Activated T-cell treated with anti-CD3 and anti-CD28 coated beads, Interleukin-2, amount 50 U/mL, for 72 hours (primary cell): ENCODE measurements around the gene STAT6. TPM values are rescaled to one million over a fixed set of nuclear protein-coding genes. Genes with fewer than 3 reads are reported as not detected.

Experiments
- ATAC-seq, 2 donors: fragments of 150-1000 bp; cut with Tn5 transposase; replicated peaks in 1 of 2; 2 replicates each; pipeline ENCODE4 v1.10.0; 2021; ENCODE audit warnings: moderate library complexity in 2 of 2, mild to moderate bottlenecking in 1 of 2
- DNase-seq, 2 donors: peaks; one replicate each; pipeline ENCODE4 v3.0.0; 2021 to 2022; ENCODE audit warnings: mixed read lengths in 1 of 2
- H3K27ac Mint-ChIP-seq: one replicate; pipeline ENCODE4 v1.8.0; 2022; ENCODE audit warnings: mild to moderate bottlenecking, moderate library complexity, mixed read lengths
- H3K27me3 Mint-ChIP-seq: one replicate; pipeline ENCODE4 v1.8.0; 2022; ENCODE audit warnings: low read depth, mixed read lengths
- H3K36me3 Mint-ChIP-seq, 2 donors: one replicate each; pipeline ENCODE4 v1.8.0; 2022; ENCODE audit warnings: mixed read lengths in 2 of 2, mild to moderate bottlenecking in 1 of 2; ENCODE audit not compliant: insufficient read depth in 2 of 2
- H3K4me1 Mint-ChIP-seq: one replicate; pipeline ENCODE4 v1.8.0; 2022; ENCODE audit warnings: low read depth, mixed read lengths
- H3K4me3 Mint-ChIP-seq, 2 donors: one replicate each; pipeline ENCODE4 v1.8.0; 2022; ENCODE audit warnings: mild to moderate bottlenecking in 2 of 2, mixed read lengths in 2 of 2, moderate library complexity in 2 of 2
- H3K9me3 Mint-ChIP-seq, 2 donors: one replicate each; pipeline ENCODE4 v1.8.0; 2022; ENCODE audit warnings: mixed read lengths in 2 of 2
- total RNA-seq, 2 donors: library from RNA; stranded (reverse); gene quantifications; one replicate each; pipeline ENCODE4 v1.2.3, GENCODE V29; 2022

The STAT6 gene, protein sequence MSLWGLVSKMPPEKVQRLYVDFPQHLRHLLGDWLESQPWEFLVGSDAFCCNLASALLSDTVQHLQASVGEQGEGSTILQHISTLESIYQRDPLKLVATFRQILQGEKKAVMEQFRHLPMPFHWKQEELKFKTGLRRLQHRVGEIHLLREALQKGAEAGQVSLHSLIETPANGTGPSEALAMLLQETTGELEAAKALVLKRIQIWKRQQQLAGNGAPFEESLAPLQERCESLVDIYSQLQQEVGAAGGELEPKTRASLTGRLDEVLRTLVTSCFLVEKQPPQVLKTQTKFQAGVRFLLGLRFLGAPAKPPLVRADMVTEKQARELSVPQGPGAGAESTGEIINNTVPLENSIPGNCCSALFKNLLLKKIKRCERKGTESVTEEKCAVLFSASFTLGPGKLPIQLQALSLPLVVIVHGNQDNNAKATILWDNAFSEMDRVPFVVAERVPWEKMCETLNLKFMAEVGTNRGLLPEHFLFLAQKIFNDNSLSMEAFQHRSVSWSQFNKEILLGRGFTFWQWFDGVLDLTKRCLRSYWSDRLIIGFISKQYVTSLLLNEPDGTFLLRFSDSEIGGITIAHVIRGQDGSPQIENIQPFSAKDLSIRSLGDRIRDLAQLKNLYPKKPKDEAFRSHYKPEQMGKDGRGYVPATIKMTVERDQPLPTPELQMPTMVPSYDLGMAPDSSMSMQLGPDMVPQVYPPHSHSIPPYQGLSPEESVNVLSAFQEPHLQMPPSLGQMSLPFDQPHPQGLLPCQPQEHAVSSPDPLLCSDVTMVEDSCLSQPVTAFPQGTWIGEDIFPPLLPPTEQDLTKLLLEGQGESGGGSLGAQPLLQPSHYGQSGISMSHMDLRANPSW
- 100 to 1,000 TPM; 178 to 191 TPM for total RNA-seq

DNA sequence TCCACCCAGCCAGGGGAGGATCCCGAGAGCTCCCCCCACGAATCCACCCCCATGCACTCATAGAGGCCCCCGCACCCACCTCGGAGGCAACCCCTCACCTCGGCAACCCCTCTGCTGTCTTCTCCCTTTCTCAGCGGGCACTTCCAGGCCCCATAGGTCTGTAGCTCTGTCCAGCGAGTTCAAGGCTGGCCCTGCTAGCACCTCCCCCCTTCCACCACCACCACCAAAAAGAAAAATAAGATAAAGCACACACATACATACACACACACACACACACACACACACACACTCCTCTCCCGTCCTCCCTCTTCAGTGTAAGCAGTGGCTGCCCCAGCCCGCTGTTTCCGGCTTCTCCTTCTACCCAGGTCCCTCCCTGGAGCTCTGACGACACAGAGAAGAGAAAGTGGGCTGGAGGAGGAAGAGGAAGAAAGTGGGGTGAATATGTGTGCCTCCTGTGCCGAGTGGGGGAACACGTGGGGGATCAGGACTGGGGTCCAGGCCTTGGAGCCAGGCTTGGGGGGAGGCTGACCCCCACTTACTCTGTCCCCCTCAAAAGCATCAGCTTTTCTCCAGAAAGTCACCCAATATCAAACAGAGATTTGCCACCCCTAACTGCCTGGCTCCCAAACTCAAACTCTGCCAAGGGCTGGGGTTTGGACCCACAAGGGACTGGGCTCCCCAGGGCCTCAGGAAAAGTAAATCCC, at the start of gene STAT6:
STAT6 (minus strand) TSS at position 332 of the 704 bp plus-strand sequence. CDS start 3,084 bp downstream, outside the sequence.
- H3K27ac Mint-ChIP-seq = peak within 1 kb of the TSS; percentile 76
- H3K4me3 Mint-ChIP-seq = peak within 1 kb of the TSS; percentile 82 to 95
- no peaks in the 10 kb centered on the region for H3K9me3 Mint-ChIP-seq
- peaks cover 13 to 22% of the 10 kb centered on the region in 2 donors for H3K36me3 Mint-ChIP-seq
- peaks cover 56% of the 10 kb centered on the region for H3K4me1 Mint-ChIP-seq
- DNase-seq (peak; percentile 83), ATAC-seq (peak; percentile 70 to 76)
- H3K27me3 Mint-ChIP-seq = no peaks in the 10 kb centered on the region

DNA sequence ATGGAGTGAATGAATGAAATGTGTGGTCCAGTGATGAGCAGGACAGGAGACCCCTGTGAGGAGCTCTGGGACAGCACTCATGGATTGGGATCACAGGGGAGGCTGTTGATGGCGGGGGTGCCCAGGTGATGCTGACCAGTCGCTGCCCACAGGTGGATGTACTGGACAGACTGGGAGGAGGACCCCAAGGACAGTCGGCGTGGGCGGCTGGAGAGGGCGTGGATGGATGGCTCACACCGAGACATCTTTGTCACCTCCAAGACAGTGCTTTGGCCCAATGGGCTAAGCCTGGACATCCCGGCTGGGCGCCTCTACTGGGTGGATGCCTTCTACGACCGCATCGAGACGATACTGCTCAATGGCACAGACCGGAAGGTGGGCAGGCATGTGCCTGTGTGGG, 49.6 kb upstream of the STAT6 start:
- ATAC-seq = no peak
- Mint-ChIP-seq H3K9me3 (no peaks in the 10 kb centered on the region), H3K4me3 (no peak overlapping the region), H3K36me3 (no peaks in the 10 kb centered on the region), H3K27me3 (no peaks in the 10 kb centered on the region), H3K27ac (no peak overlapping the region), H3K4me1 (no peaks in the 10 kb centered on the region)
- no peak for DNase-seq

DNA sequence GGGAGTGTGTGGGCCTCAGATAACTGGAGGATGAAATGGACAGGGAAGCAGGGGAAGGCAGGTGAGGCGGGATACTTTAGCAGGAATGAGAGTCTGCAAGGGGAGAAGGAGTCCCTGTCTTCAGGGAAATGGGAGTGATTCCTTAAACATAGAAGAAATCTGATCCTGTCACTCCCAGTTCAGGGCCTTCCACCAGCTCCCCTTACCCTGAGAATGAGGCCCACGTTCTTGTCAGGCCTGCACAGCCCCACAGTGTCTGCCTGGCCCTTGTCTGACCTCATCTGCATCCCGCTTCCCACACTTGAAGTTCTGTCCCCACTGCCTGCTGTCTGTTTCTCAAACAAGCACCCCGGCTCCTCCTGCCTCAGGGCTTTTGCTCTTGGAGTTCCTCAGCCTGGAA, 48.9 kb upstream of the STAT6 start:
- no peaks in the 10 kb centered on the region for H3K9me3 Mint-ChIP-seq
- no peak for ATAC-seq
- DNase-seq = no peak
- no peaks in the 10 kb centered on the region for H3K27me3 Mint-ChIP-seq
- H3K36me3 Mint-ChIP-seq = no peaks in the 10 kb centered on the region
- H3K27ac Mint-ChIP-seq = no peak overlapping the region
- H3K4me3 Mint-ChIP-seq = no peak overlapping the region
- H3K4me1 Mint-ChIP-seq = no peaks in the 10 kb centered on the region

DNA sequence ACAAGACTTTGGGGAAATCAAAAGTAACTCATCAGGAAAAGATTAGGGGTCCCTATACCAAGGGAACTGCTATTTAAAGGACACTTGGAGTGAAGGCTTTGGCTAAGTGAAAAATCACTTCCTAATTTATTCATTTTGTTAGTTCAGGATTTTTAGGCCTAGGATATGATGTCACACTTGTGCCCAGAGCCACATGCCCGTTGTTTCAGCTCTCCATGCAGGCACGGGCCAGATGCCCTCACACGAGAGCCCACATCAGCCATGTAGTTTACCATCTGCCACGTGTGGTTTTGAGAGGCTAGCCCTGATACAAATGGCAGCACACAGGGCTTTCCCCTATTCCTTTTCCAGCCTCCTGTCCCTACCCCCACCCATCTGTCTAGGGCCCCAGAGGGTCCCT, 48.1 kb upstream of the STAT6 start:
- no peaks in the 10 kb centered on the region for H3K36me3 Mint-ChIP-seq

DNA sequence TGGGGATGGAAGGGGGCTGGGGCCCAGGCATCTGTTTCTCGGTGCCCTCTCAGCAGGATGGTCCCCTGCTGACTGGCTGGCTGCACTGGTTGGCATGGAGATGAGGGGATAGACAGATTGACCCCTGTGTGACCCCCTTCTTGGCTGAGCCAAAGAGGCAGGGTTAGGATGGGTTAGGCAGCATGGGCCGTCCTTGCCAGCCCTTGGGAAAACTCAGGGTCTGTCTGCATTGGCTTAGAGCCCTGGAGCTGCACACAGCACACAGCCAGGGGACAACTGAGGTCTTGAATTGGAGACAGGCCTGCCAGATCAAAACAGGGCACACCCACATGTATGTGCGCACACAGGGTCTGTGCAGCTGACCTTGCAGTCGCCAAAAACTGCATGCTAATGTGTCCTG, 47.5 kb upstream of the STAT6 start:
- ATAC-seq (no peak), DNase-seq (no peak)
- Mint-ChIP-seq H3K27me3 (no peaks in the 10 kb centered on the region), H3K9me3 (no peaks in the 10 kb centered on the region), H3K36me3 (no peaks in the 10 kb centered on the region), H3K27ac (no peak overlapping the region), H3K4me3 (no peak overlapping the region), H3K4me1 (no peaks in the 10 kb centered on the region)

More for the DNA sequence above, 48.1 kb upstream of the STAT6 start:
- no peak overlapping the region for H3K27ac Mint-ChIP-seq
- ATAC-seq (no peak), DNase-seq (no peak)
- no peaks in the 10 kb centered on the region for H3K9me3 Mint-ChIP-seq
- no peak overlapping the region for H3K4me3 Mint-ChIP-seq
- no peaks in the 10 kb centered on the region for H3K27me3 Mint-ChIP-seq
- no peaks in the 10 kb centered on the region for H3K4me1 Mint-ChIP-seq

DNA sequence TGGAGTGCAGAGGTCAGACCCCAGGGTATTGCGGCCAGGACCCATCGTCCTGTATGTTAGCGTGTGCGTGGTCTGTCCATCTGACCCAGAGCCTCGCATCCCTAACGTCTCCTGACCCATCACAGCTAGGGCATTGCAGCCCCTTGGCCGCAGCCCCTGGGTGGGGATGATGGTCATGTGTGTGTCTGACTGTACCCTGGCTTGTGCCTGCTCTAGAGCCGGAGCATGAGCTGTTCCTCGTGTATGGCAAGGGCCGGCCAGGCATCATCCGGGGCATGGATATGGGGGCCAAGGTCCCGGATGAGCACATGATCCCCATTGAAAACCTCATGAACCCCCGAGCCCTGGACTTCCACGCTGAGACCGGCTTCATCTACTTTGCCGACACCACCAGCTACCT, 47.0 kb upstream of the STAT6 start:
- H3K36me3 Mint-ChIP-seq = no peaks in the 10 kb centered on the region
- H3K4me3 Mint-ChIP-seq = no peak overlapping the region
- no peaks in the 10 kb centered on the region for H3K4me1 Mint-ChIP-seq
- H3K27me3 Mint-ChIP-seq = no peaks in the 10 kb centered on the region
- DNase-seq = no peak
- no peak overlapping the region for H3K27ac Mint-ChIP-seq
- no peak for ATAC-seq
- no peaks in the 10 kb centered on the region for H3K9me3 Mint-ChIP-seq

DNA sequence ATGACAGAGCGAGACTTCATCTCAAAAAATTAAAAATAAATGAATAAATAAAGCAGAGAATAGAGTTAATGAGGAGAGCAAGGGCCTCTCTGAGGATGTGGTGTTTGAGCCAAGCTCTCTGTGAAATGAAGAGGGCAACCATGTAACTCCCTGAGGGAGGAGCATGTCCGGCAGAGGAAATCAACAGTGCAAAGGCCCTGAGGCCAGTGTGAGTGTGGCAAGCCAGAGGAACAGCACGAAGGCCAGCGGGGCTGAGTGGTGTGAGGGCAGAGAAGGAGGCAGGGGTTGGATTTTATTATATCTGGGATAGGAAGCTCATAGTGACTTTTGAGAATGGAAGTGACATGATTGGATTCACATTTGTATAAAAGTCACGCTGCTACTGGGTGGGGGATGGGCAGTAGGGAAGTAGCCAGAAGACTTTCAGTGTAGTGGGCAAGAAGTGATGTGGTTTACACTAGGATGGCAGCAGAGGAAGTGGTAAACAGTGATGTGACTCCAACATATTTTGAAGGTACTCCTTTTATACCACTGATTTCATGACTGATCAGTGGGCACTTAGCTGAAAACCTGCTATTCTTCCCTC, 46.5 kb upstream of the STAT6 start:
- Mint-ChIP-seq H3K9me3 (no peaks in the 10 kb centered on the region), H3K27ac (no peak overlapping the region), H3K36me3 (no peaks in the 10 kb centered on the region), H3K4me1 (no peaks in the 10 kb centered on the region), H3K27me3 (no peaks in the 10 kb centered on the region), H3K4me3 (no peak overlapping the region)
- peak in 1 of 2 donors; percentile 41 for ATAC-seq
- DNase-seq = no peak

DNA sequence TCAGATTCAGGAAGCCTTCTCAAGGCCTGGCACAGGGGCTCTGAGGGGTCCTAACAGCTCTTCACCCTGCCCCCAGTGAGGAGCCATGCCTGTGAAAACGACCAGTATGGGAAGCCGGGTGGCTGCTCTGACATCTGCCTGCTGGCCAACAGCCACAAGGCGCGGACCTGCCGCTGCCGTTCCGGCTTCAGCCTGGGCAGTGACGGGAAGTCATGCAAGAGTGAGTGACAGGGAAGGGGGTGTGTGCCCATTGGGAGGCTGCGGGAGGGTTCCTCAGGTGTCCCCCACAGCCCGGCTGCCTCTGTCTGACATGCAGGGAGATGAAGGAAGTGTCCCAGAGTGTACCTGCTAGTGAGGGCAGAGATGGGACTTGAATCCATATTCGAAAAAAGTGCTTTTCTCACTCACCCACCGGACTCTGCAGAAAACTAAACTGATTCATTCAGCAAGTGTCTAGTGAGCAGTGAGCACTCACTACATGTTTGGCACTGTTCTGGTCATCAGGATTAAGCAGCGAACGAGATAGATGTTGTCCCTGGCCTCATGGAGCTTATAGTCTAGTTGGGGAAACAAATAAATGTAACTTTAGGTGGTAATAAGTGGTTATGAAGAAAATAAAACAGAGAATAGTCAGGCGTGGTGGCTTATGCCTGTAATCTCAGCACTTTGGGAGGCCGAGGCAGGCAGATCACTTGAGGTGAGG, 45.7 kb upstream of the STAT6 start:
- no peaks in the 10 kb centered on the region for H3K36me3 Mint-ChIP-seq
- no peaks in the 10 kb centered on the region for H3K4me1 Mint-ChIP-seq
- no peak overlapping the region for H3K27ac Mint-ChIP-seq
- H3K4me3 Mint-ChIP-seq = no peak overlapping the region
- no peaks in the 10 kb centered on the region for H3K27me3 Mint-ChIP-seq
- ATAC-seq (no peak), DNase-seq (no peak)
- no peaks in the 10 kb centered on the region for H3K9me3 Mint-ChIP-seq

DNA sequence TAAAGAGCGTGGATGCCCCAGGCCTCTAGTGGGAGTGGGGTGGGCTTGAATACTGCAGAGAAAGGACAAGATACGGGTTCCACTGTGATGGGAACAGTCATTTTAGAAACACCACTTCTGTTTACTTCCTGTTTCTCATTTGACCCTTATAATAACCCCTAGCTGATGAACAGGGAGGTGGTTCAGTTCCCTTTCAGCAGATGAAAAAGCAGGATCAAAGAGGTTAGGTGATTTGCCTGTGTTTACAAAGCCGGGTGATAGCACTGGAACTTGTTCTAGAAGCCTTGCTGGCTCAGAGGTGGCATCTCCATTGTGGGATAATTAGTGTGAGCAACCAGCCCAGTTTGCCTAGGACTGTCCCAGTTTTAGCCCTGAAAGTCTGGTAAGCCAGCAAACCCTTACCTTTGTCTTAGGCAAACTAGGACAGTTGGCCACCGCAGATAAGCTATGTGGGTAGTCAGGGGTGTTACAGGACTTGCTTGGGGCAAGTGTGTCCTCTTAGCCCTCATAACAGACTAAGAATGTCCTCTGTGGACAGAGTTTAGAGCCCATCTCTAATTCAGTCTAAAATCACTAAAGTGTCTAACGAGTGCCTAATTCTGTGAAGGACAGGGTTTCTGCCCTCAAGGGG, 43.8 kb upstream of the STAT6 start:
- H3K36me3 Mint-ChIP-seq = no peaks in the 10 kb centered on the region
- no peak overlapping the region for H3K4me3 Mint-ChIP-seq
- ATAC-seq (no peak), DNase-seq (no peak)
- no peaks in the 10 kb centered on the region for H3K4me1 Mint-ChIP-seq
- no peak overlapping the region for H3K27ac Mint-ChIP-seq
- no peaks in the 10 kb centered on the region for H3K27me3 Mint-ChIP-seq
- no peaks in the 10 kb centered on the region for H3K9me3 Mint-ChIP-seq

DNA sequence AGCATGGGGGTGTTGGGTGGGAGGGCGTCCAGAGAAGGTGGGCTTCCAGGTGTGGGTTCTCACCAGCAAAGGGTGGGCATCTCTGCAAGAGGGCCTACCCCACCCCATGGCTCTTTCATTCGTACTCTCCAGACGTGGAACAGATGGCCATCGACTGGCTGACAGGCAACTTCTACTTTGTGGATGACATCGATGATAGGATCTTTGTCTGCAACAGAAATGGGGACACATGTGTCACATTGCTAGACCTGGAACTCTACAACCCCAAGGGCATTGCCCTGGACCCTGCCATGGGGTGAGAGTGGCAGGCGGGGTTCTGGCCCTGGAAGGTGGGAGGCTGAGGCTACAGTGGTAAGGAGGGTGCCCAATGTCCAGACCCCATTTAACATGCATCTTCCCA, 42.9 kb upstream of the STAT6 start:
- Mint-ChIP-seq H3K9me3 (no peaks in the 10 kb centered on the region), H3K4me3 (no peak overlapping the region), H3K27ac (no peak overlapping the region), H3K27me3 (no peaks in the 10 kb centered on the region), H3K36me3 (no peaks in the 10 kb centered on the region), H3K4me1 (no peaks in the 10 kb centered on the region)
- no peak for DNase-seq
- no peak for ATAC-seq

DNA sequence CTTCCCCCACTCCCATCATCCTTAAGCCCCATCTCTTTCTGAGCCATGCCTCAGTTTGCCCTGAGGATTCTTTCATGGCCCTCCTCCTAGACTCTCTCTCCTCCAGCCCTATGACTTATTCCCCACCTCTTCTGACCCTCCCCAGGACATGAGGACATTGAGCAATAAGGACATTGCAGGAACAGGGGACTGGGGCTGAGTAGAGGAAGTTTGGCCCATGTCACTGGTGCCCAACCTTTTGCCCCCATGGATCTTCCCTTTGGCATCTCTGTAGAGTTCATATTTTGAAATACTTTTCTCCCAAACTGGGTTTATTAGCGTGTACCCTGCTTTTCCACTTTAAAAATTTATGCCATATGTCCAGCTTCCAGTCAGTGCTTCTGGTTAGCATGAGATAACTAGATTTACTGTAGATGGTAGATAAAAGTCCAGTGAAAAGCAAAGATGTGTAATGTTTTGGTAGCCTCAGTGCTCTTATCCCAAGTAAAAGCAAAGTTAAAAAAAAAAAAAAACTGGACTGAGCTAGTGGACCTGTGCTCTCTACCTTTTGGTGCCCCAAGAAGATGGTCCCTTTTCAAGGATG, 42.3 kb upstream of the STAT6 start:
- no peak overlapping the region for H3K4me3 Mint-ChIP-seq
- H3K4me1 Mint-ChIP-seq = no peaks in the 10 kb centered on the region
- no peak for ATAC-seq
- no peaks in the 10 kb centered on the region for H3K27me3 Mint-ChIP-seq
- H3K9me3 Mint-ChIP-seq = no peaks in the 10 kb centered on the region
- no peaks in the 10 kb centered on the region for H3K36me3 Mint-ChIP-seq
- DNase-seq = no peak
- no peak overlapping the region for H3K27ac Mint-ChIP-seq

DNA sequence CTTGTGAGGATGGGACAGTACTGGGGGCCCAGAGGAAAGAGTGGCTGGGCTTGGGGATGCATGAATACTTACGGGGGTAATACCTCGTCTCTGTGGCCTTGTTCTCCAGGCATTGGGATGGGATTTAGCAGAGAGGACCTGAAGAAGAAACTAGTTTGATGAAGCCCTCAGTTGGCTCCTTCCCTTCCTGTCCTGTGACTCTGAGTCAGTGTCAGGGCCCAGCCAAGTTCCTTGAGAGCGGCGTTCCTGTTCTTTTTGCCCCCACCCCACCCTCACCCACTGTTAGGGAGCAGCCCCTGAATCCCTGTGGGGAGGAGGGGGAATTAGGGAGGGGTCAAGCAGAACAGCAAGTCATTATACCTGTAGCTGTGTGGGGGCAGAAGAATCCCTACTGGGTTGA, 41.5 kb upstream of the STAT6 start:
- Mint-ChIP-seq H3K9me3 (no peaks in the 10 kb centered on the region), H3K27me3 (no peaks in the 10 kb centered on the region), H3K36me3 (no peaks in the 10 kb centered on the region), H3K4me1 (peaks cover 3% of the 10 kb centered on the region), H3K4me3 (no peak overlapping the region), H3K27ac (no peak overlapping the region)
- ATAC-seq = no peak
- DNase-seq = no peak
